Measurements from ENCODE around the gene REV3L. TPM values are rescaled to one million over a fixed set of nuclear protein-coding genes. Genes with fewer than 3 reads are reported as not detected.

Gene REV3L
- polyA plus RNA-seq, 2 of the 4 experiments (the other 2 are of a cell fraction) = 4.1 to 12.4 TPM

- TF ChIP-seq, protein P1, sequence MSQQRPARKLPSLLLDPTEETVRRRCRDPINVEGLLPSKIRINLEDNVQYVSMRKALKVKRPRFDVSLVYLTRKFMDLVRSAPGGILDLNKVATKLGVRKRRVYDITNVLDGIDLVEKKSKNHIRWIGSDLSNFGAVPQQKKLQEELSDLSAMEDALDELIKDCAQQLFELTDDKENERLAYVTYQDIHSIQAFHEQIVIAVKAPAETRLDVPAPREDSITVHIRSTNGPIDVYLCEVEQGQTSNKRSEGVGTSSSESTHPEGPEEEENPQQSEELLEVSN (IDR thresholded peaks at IDR 0.05; ENCODE audit: borderline replicate concordance, low read depth) = no peak
- TF ChIP-seq PHF8 (IDR thresholded peaks at IDR 0.05; ENCODE audit: borderline replicate concordance, low read depth) = no peak
These were observed 100.3 kb downstream of the REV3L start (continued) for GRCh38 chr6:111382476-111383294.

GRCh38 chr6:111381728-111382127 is 101.3 kb downstream of the REV3L start:
- no peak for ATAC-seq
- 89% methylated on average over 1 of the region's 1 CpG for whole genome bisulfite sequencing (ENCODE audit: missing lambda C conversion rate)

GRCh38 chr6:111381123-111381522 is 101.9 kb downstream of the REV3L start:
- Histone ChIP-seq H3K4me1 (no peaks in the 10 kb centered on the region), H3K9me3 (no peaks in the 10 kb centered on the region), H3K27ac (no peak overlapping the region), H3K4me3 (no peak overlapping the region), H3K4me2 (no peak overlapping the region)
- ATAC-seq (no peak), DNase-seq (ENCODE audit: low read depth in 1 of 2, low spot score in 1 of 2) (no peak), FAIRE-seq (no peak)
- ChIA-PET POLR2A (no interaction called here), CTCF (interaction anchor here (0.9 to 1.1 kb wide), 2 partner anchors 93 to 122 kb away, joined by 3 read pairs; a partner anchor contains a TSS)
- TF ChIP-seq ESRRA (IDR thresholded peaks at IDR 0.05; ENCODE audit: borderline replicate concordance, low read length) = no peak
- TF ChIP-seq RARB (CRISPR knock-in tag; IDR thresholded peaks at IDR 0.05) = no peak
- no peak for TF ChIP-seq MAX (IDR thresholded peaks at IDR 0.05)
- no peak for TF ChIP-seq HDAC2 (IDR thresholded peaks at IDR 0.05)
- TF ChIP-seq, protein P1 (IDR thresholded peaks at IDR 0.05; ENCODE audit: borderline replicate concordance, low read depth) = no peak
- no peak for TF ChIP-seq GATA3 (IDR thresholded peaks at IDR 0.05; ENCODE audit: borderline replicate concordance)
- TF ChIP-seq EP300 (IDR thresholded peaks at IDR 0.05) = no peak
- TF ChIP-seq BHLHE40 (IDR thresholded peaks at IDR 0.05; ENCODE audit: low read depth, low read length) = no peak
- TF ChIP-seq ZFP36 (IDR thresholded peaks at IDR 0.05; ENCODE audit: borderline replicate concordance, partially characterized antibody) = no peak
- TF ChIP-seq SREBF2 (IDR thresholded peaks at IDR 0.05) = no peak
- no peak for TF ChIP-seq ZSCAN20 (CRISPR knock-in tag; IDR thresholded peaks at IDR 0.05)
- TF ChIP-seq, protein P2, sequence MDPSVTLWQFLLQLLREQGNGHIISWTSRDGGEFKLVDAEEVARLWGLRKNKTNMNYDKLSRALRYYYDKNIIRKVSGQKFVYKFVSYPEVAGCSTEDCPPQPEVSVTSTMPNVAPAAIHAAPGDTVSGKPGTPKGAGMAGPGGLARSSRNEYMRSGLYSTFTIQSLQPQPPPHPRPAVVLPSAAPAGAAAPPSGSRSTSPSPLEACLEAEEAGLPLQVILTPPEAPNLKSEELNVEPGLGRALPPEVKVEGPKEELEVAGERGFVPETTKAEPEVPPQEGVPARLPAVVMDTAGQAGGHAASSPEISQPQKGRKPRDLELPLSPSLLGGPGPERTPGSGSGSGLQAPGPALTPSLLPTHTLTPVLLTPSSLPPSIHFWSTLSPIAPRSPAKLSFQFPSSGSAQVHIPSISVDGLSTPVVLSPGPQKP (IDR thresholded peaks at IDR 0.05; ENCODE audit: low read depth, low read length) = no peak
- TF ChIP-seq MAZ (IDR thresholded peaks at IDR 0.05; ENCODE audit: borderline replicate concordance, low read depth, low read length) = no peak
- no peak for TF ChIP-seq FOSL2 (IDR thresholded peaks at IDR 0.05)
- no peak for TF ChIP-seq FOSL2 (CRISPR knock-in tag; IDR thresholded peaks at IDR 0.05)
- no peak for TF ChIP-seq HOXA7 (CRISPR knock-in tag; IDR thresholded peaks at IDR 0.05)

More at GRCh38 chr6:111381728-111382127, 101.3 kb downstream of the REV3L start:
- DNase-seq (ENCODE audit: low read depth in 1 of 2, low spot score in 1 of 2) (no peak), FAIRE-seq (no peak)
- Histone ChIP-seq H3K4me3 (no peak overlapping the region), H3K4me1 (no peaks in the 10 kb centered on the region), H3K9me3 (no peaks in the 10 kb centered on the region), H3K27ac (no peak overlapping the region), H3K4me2 (no peak overlapping the region)
- TF ChIP-seq SMC3 (IDR thresholded peaks at IDR 0.05) (no peak), ESRRA (IDR thresholded peaks at IDR 0.05; ENCODE audit: borderline replicate concordance, low read length) (no peak), PHF8 (IDR thresholded peaks at IDR 0.05; ENCODE audit: borderline replicate concordance, low read depth) (no peak), JUNB (IDR thresholded peaks at IDR 0.05) (no peak), ZSCAN20 (CRISPR knock-in tag; IDR thresholded peaks at IDR 0.05) (no peak), SREBF2 (IDR thresholded peaks at IDR 0.05) (no peak), BHLHE40 (IDR thresholded peaks at IDR 0.05; ENCODE audit: low read depth, low read length) (no peak), POLR2AphosphoS2 (conservative IDR thresholded peaks at IDR 0.05; ENCODE audit: low read length) (no peak), TP53 (CRISPR knock-in tag; IDR thresholded peaks at IDR 0.05) (no peak), MYC (IDR thresholded peaks at IDR 0.05; ENCODE audit: borderline replicate concordance, low read length) (no peak), NR3C1 (IDR thresholded peaks at IDR 0.05) (no peak), HEYL (CRISPR knock-in tag; IDR thresholded peaks at IDR 0.05) (no peak), EHF (CRISPR knock-in tag; IDR thresholded peaks at IDR 0.05) (no peak), JUN (IDR thresholded peaks at IDR 0.05) (no peak), ATOH8 (CRISPR knock-in tag; IDR thresholded peaks at IDR 0.05; ENCODE audit: low read depth) (no peak), USF2 (IDR thresholded peaks at IDR 0.05) (no peak)
- CTCF ChIA-PET = interaction anchor here (1.1 kb wide), 1 partner anchor 123 kb away, joined by 3 read pairs; a partner anchor contains a TSS
- POLR2A ChIA-PET = no interaction called here

All from A549 (cell line).